ENCODE data around the gene MAP4K4.

DNA sequence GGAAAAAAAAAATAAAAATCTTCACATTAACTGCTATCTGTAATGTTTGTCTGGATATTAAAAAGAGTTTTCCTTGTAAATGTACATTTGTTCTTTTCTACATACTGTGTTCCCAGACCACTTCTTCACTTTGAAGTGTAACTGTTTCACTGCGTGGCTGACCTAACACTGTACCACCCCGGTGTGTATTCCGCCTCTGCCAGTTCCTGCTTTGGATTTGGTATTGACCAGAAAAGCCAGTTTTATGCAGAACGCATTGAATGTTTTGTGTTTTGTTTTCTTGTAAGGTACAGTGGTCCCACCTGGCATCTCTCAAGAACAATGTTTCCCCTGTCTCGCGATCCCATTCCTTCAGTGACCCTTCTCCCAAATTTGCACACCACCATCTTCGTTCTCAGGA, 166.0 kb downstream of the MAP4K4 start:
- TF ChIP-seq, protein P1, sequence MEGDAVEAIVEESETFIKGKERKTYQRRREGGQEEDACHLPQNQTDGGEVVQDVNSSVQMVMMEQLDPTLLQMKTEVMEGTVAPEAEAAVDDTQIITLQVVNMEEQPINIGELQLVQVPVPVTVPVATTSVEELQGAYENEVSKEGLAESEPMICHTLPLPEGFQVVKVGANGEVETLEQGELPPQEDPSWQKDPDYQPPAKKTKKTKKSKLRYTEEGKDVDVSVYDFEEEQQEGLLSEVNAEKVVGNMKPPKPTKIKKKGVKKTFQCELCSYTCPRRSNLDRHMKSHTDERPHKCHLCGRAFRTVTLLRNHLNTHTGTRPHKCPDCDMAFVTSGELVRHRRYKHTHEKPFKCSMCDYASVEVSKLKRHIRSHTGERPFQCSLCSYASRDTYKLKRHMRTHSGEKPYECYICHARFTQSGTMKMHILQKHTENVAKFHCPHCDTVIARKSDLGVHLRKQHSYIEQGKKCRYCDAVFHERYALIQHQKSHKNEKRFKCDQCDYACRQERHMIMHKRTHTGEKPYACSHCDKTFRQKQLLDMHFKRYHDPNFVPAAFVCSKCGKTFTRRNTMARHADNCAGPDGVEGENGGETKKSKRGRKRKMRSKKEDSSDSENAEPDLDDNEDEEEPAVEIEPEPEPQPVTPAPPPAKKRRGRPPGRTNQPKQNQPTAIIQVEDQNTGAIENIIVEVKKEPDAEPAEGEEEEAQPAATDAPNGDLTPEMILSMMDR (IDR thresholded peaks at IDR 0.05; ENCODE audit: low read length) = no peak
- TF ChIP-seq EZH2 (optimal IDR thresholded peaks at IDR 0.05; ENCODE audit: low read depth, low read length) (no peak), EZH2phosphoT487 (IDR thresholded peaks at IDR 0.05; ENCODE audit: low read length) (no peak)
